Smooth muscle cell (in vitro differentiated cells): Measurements from ENCODE around the gene SLC35B4. TPM values are rescaled to one million over a fixed set of nuclear protein-coding genes. Genes with fewer than 3 reads are reported as not detected.

ENCODE experiments used
- DNase-seq: peaks from one replicate; lab custom pipeline; 2025; ENCODE audit not compliant: unreplicated experiment; lab: John Stamatoyannopoulos, UW
- H2AFZ ChIP-seq: fragments of 200-600 bp; sonication (generic); 2 replicates; pipeline ENCODE4 v1.6.0; 2016; ENCODE audit warnings: antibody characterized with exemption, low read depth, mild to moderate bottlenecking
- H3F3A ChIP-seq: fragments of 200-600 bp; sonication (generic); 2 replicates; pipeline ENCODE4 v1.6.0; 2017; ENCODE audit warnings: antibody characterized with exemption, low read depth
- H3K27ac ChIP-seq: fragments of 200-600 bp; sonication (generic); 2 replicates; pipeline ENCODE4 v1.5.1; 2016; ENCODE audit warnings: low read depth, mild to moderate bottlenecking
- H3K27me3 ChIP-seq: fragments of 200-600 bp; sonication (generic); 2 replicates; pipeline ENCODE4 v1.6.1; 2016; ENCODE audit warnings: low read depth, mild to moderate bottlenecking
- H3K36me3 ChIP-seq: fragments of 200-600 bp; sonication (generic); 2 replicates; pipeline ENCODE4 v1.5.1; 2016; ENCODE audit warnings: low read depth
- H3K4me1 ChIP-seq: fragments of 200-600 bp; sonication (generic); 2 replicates; pipeline ENCODE4 v1.5.1; 2016; ENCODE audit warnings: low read depth
- H3K4me2 ChIP-seq: fragments of 200-600 bp; sonication (generic); 2 replicates; pipeline ENCODE4 v1.6.0; 2016; ENCODE audit warnings: mild to moderate bottlenecking
- H3K4me3 ChIP-seq: fragments of 200-600 bp; sonication (generic); 2 replicates; pipeline ENCODE4 v1.5.1; 2016; ENCODE audit warnings: mild to moderate bottlenecking
- H3K79me2 ChIP-seq: fragments of 200-600 bp; sonication (generic); 2 replicates; pipeline ENCODE4 v1.6.0; 2016; ENCODE audit warnings: low read depth, mild to moderate bottlenecking
- H3K9ac ChIP-seq: fragments of 200-600 bp; sonication (generic); 2 replicates; pipeline ENCODE4 v1.6.0; 2016; ENCODE audit warnings: low read depth
- H3K9me3 ChIP-seq: fragments of 200-600 bp; sonication (generic); replicated peaks from 2 replicates; pipeline ENCODE4 v1.5.1; 2016; ENCODE audit warnings: low read depth
- H4K20me1 ChIP-seq: fragments of 200-600 bp; sonication (generic); 2 replicates; pipeline ENCODE4 v1.6.0; 2016; ENCODE audit warnings: low read depth
- WGBS: methylation state at CpG from one replicate; pipeline ENCODE4 v1.1.7; 2016; ENCODE audit warnings: low lambda C conversion rate; 5-methylcytosine and 5-hydroxymethylcytosine counted together
- polyA plus RNA-seq: library from polyadenylated mRNA; unstranded; fragments of >200 nt; fragmentation: Nextera tagmentation; extraction: Ambion mirVana; gene quantifications from 2 replicates; pipeline ENCODE4 v1.2.1, GENCODE V29; 2016
- total RNA-seq: library from RNA; depleted of rRNA; stranded (reverse); fragments of >200 nt; gene quantifications from 2 replicates; pipeline ENCODE4 v1.2.3, GENCODE V29; 2014
- TF ChIP-seq, protein P1 (sequence below): fragments of 200-600 bp; sonication (generic); IDR thresholded peaks from 2 replicates; pipeline ENCODE4 v1.5.1; 2017; ENCODE audit warnings: borderline replicate concordance, mild to moderate bottlenecking, antibody characterized with exemption; ENCODE audit not compliant: insufficient read depth, poor library complexity, severe bottlenecking

The SLC35B4 gene
- total and polyA plus RNA-seq, 2 experiments from 2014 or later = 21.3 to 26.7 TPM

DNA sequence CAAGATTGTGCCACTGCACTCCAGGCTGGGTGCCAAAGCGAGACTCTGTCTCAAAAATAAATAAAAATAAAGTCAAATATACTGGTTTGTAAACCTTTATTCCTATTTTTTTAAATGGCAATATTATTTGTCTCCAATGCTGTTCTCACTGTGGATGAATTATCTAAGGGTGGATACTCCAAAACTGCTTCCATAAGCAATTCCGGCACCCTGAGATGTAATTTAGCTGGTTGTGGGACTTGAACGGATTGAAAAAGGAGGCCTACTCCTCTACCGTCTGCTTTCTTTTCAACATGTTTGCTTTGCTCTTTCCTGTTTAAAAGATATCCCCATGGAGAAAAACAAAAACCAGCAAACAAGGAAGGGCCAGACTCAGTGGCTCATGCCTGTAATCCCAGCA, 54.4 kb downstream of the SLC35B4 start:
- 96% methylated on average over 4 of the region's 4 CpGs for WGBS
- no peaks in the 10 kb centered on the region for H3K9me3 ChIP-seq
- no peaks in the 10 kb centered on the region for H3K4me1 ChIP-seq
- TF ChIP-seq, protein P1, sequence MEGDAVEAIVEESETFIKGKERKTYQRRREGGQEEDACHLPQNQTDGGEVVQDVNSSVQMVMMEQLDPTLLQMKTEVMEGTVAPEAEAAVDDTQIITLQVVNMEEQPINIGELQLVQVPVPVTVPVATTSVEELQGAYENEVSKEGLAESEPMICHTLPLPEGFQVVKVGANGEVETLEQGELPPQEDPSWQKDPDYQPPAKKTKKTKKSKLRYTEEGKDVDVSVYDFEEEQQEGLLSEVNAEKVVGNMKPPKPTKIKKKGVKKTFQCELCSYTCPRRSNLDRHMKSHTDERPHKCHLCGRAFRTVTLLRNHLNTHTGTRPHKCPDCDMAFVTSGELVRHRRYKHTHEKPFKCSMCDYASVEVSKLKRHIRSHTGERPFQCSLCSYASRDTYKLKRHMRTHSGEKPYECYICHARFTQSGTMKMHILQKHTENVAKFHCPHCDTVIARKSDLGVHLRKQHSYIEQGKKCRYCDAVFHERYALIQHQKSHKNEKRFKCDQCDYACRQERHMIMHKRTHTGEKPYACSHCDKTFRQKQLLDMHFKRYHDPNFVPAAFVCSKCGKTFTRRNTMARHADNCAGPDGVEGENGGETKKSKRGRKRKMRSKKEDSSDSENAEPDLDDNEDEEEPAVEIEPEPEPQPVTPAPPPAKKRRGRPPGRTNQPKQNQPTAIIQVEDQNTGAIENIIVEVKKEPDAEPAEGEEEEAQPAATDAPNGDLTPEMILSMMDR = no peak
- H3K79me2 ChIP-seq = no peaks in the 10 kb centered on the region
- no peaks in the 10 kb centered on the region for H3K27me3 ChIP-seq
- no peak overlapping the region for H3K9ac ChIP-seq
- H3K36me3 ChIP-seq = no peaks in the 10 kb centered on the region
- no peak overlapping the region for H3K4me3 ChIP-seq
- DNase-seq = no peak
- no peak overlapping the region for H3K4me2 ChIP-seq
- H3F3A ChIP-seq = no peaks in the 10 kb centered on the region
- no peak overlapping the region for H3K27ac ChIP-seq
- no peak overlapping the region for H2AFZ ChIP-seq
- no peaks in the 10 kb centered on the region for H4K20me1 ChIP-seq

DNA sequence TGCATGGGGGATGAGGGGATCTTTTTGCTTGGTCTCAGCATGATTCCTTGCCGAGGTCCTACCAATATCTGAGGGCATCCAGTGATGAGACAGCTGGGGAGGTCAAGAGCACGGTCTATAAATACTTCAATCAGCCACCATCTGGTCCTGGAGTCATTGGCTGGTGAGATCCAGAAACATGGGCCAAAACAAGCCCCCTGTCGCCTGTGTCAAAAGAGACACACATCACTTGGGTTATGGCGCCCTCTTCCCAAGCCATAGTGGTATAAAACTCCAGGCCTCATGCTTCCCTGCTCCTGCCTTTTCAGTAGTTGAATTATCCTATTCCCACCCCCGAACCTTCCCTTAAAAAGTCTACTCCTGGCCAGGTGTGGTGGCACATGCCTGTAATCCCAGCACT, 60.9 kb downstream of the SLC35B4 start:
- H3K27ac ChIP-seq = no peak overlapping the region
- no peaks in the 10 kb centered on the region for H3K79me2 ChIP-seq
- H3K4me3 ChIP-seq = no peak overlapping the region
- no peak overlapping the region for H3K9ac ChIP-seq
- TF ChIP-seq, protein P1 = no peak
- H3F3A ChIP-seq = no peaks in the 10 kb centered on the region
- H4K20me1 ChIP-seq = no peaks in the 10 kb centered on the region
- no peak overlapping the region for H3K4me2 ChIP-seq
- no peaks in the 10 kb centered on the region for H3K4me1 ChIP-seq
- H3K9me3 ChIP-seq = no peaks in the 10 kb centered on the region
- DNase-seq = no peak
- H2AFZ ChIP-seq = no peak overlapping the region
- 86% methylated on average over 5 of the region's 5 CpGs for WGBS
- no peaks in the 10 kb centered on the region for H3K36me3 ChIP-seq
- H3K27me3 ChIP-seq = no peaks in the 10 kb centered on the region

DNA sequence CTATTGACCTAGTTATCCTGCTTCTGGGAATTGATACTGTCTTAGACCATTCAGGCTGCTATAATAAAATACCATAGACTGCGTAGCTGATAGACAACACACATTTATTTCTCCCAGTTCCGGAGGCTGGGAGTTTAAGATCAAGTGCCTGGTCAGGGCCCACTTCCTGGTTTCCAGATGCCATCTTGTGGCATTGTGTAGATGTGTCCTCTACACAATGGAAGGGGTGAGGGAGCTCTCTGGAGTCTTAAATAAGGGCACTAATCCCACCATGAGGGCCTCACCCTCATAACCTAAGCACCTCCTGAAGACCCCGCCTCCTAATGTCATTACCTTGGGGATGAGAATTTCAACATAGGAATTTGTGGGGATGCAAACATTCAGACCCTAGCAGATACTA, 62.4 kb downstream of the SLC35B4 start:
- Histone ChIP-seq H2AFZ (no peak overlapping the region), H4K20me1 (no peaks in the 10 kb centered on the region), H3K27me3 (no peaks in the 10 kb centered on the region), H3K36me3 (no peaks in the 10 kb centered on the region), H3K4me1 (no peaks in the 10 kb centered on the region), H3K9ac (no peak overlapping the region), H3K27ac (no peak overlapping the region), H3K4me3 (no peak overlapping the region), H3K4me2 (no peak overlapping the region), H3F3A (no peaks in the 10 kb centered on the region), H3K79me2 (no peaks in the 10 kb centered on the region), H3K9me3 (no peaks in the 10 kb centered on the region)
- no peak for DNase-seq
- 94% methylated on average over 3 of the region's 3 CpGs for WGBS
- TF ChIP-seq, protein P1 = no peak

DNA sequence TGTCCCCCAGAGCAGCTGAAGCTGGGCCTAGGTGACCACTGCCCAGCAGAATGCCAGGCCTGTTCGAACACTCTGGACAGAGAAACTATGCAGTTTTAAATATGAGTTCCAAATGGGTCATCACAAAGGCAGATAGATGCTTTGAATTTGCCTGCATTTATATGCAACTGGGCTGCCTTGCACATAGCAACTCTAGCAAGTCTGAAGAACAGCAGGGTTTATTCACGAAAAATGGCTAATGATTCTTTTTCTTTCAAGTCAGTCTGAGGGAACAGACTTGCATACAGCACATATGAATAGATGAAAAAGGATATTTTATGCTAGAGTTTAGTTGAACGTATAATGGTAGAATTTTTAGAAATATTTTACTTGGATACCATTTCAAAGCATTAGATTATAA, 68.5 kb downstream of the SLC35B4 start:
- Histone ChIP-seq H3K27me3 (peaks cover 4% of the 10 kb centered on the region), H3K36me3 (no peaks in the 10 kb centered on the region), H3K9ac (no peak overlapping the region), H4K20me1 (no peaks in the 10 kb centered on the region), H3K4me1 (no peaks in the 10 kb centered on the region), H3K4me3 (no peak overlapping the region), H3K79me2 (no peaks in the 10 kb centered on the region), H3F3A (no peaks in the 10 kb centered on the region), H3K27ac (no peak overlapping the region), H3K9me3 (no peaks in the 10 kb centered on the region), H2AFZ (no peak overlapping the region), H3K4me2 (no peak overlapping the region)
- TF ChIP-seq, protein P1 = no peak
- no peak for DNase-seq
- 86% methylated on average over 3 of the region's 3 CpGs for WGBS
